ENCODE measurements around the gene LIME1. TPM values are rescaled to one million over a fixed set of nuclear protein-coding genes. Genes with fewer than 3 reads are reported as not detected.
A peak's percentile ranks its signal among the peaks of the same experiment; 100 is the strongest.

The LIME1 gene
- total and polyA plus RNA-seq, 8 donors = 3.0 to 10.8 (median 6.3) TPM

- no peaks in the 10 kb centered on the region for H3K27me3 ChIP-seq
- peaks cover 14 to 54% of the 10 kb centered on the region in 2 donors for H3K4me1 ChIP-seq
- no peak for TF ChIP-seq CTCF (IDR thresholded peaks at IDR 0.05)
- H3K36me3 ChIP-seq = peaks cover 0 to 64% of the 10 kb centered on the region in 2 donors
- H3K9me3 ChIP-seq = no peaks in the 10 kb centered on the region
- H3K27ac ChIP-seq = peak overlapping the region; percentile 80 to 90
- ATAC-seq (peak; percentile 44), DNase-seq (peak in 2 of 4 donors; percentile 34 to 85)
- H3K4me3 ChIP-seq = peak overlapping the region; percentile 79 to 100
- intact Hi-C loops (cut with DNase I) = no loop called here
Measured at GRCh38 chr20:63706852-63707557, 29.5 kb upstream of the LIME1 start.

- intact Hi-C loops (cut with DNase I) = no loop called here
- TF ChIP-seq CTCF (IDR thresholded peaks at IDR 0.05) = no peak
Measured at GRCh38 chr20:63707558-63708300, 28.7 kb upstream of the LIME1 start, which contains the start of the genes ARFRP1 and ZGPAT. Gene ARFRP1, minus strand, starts transcription at chr20:63707976. Its CDS starts 885 bp downstream, at chr20:63707091. Gene ZGPAT, plus strand, starts transcription at chr20:63708039. Its CDS starts 542 bp downstream, at chr20:63708581.

GRCh38 chr20:63708301-63709148 is 27.9 kb upstream of the LIME1 start:
- H3K4me3 ChIP-seq = peak overlapping the region; percentile 79 to 100
- H3K9me3 ChIP-seq = no peaks in the 10 kb centered on the region
- H3K4me1 ChIP-seq = peaks cover 14 to 56% of the 10 kb centered on the region in 2 donors
- H3K27ac ChIP-seq = peak overlapping the region; percentile 80 to 90
- H3K27me3 ChIP-seq = no peaks in the 10 kb centered on the region
- peaks cover 0 to 75% of the 10 kb centered on the region in 2 donors for H3K36me3 ChIP-seq
- ATAC-seq (no peak), DNase-seq (peak in 2 of 4 donors; percentile 33 to 77)
- intact Hi-C loops (cut with DNase I) = no loop called here
- no peak for TF ChIP-seq CTCF (IDR thresholded peaks at IDR 0.05)

More at GRCh38 chr20:63707558-63708300, 28.7 kb upstream of the LIME1 start, which contains the start of the genes ARFRP1 and ZGPAT:
- ATAC-seq (peak; percentile 98), DNase-seq (peak; percentile 71 to 99 (median 88))
- Histone ChIP-seq H3K4me1 (peaks cover 14 to 56% of the 10 kb centered on the region in 2 donors), H3K27ac (peak within 1 kb of the TSS; percentile 80 to 90), H3K9me3 (no peaks in the 10 kb centered on the region), H3K4me3 (peak within 1 kb of the TSS; percentile 79 to 100), H3K36me3 (peaks cover 0 to 71% of the 10 kb centered on the region in 2 donors), H3K27me3 (no peaks in the 10 kb centered on the region)

GRCh38 chr20:63709149-63709527 is 27.3 kb upstream of the LIME1 start:
- intact Hi-C loops (cut with DNase I) = no loop called here
- Histone ChIP-seq H3K36me3 (peaks cover 0 to 75% of the 10 kb centered on the region in 2 donors), H3K27ac (no peak overlapping the region), H3K4me3 (peak overlapping the region in 1 of 2 donors; percentile 100), H3K27me3 (no peaks in the 10 kb centered on the region), H3K4me1 (peaks cover 14 to 56% of the 10 kb centered on the region in 2 donors), H3K9me3 (no peaks in the 10 kb centered on the region)
- DNase-seq = peak in 1 of 4 donors; percentile 52
- ATAC-seq = no peak
- TF ChIP-seq CTCF (IDR thresholded peaks at IDR 0.05) = no peak

All from left lung (tissue), 10 donors.